Smooth muscle cell (in vitro differentiated cells): ENCODE data around the gene SDHAF2. TPM values are rescaled to one million over a fixed set of nuclear protein-coding genes. Genes with fewer than 3 reads are reported as not detected.
"Not testable (repeated sequence)": the region's sequence is repeated elsewhere in the genome, so short reads cannot be mapped to it uniquely, and the experiment has no call there.

ENCODE experiments used
- DNase-seq: peaks from one replicate; lab custom pipeline; 2025; ENCODE audit not compliant: unreplicated experiment; lab: John Stamatoyannopoulos, UW
- H2AFZ ChIP-seq: fragments of 200-600 bp; sonication (generic); 2 replicates; pipeline ENCODE4 v1.6.0; 2016; ENCODE audit warnings: antibody characterized with exemption, low read depth, mild to moderate bottlenecking
- H3F3A ChIP-seq: fragments of 200-600 bp; sonication (generic); 2 replicates; pipeline ENCODE4 v1.6.0; 2017; ENCODE audit warnings: antibody characterized with exemption, low read depth
- H3K27ac ChIP-seq: fragments of 200-600 bp; sonication (generic); 2 replicates; pipeline ENCODE4 v1.5.1; 2016; ENCODE audit warnings: low read depth, mild to moderate bottlenecking
- H3K27me3 ChIP-seq: fragments of 200-600 bp; sonication (generic); 2 replicates; pipeline ENCODE4 v1.6.1; 2016; ENCODE audit warnings: low read depth, mild to moderate bottlenecking
- H3K36me3 ChIP-seq: fragments of 200-600 bp; sonication (generic); 2 replicates; pipeline ENCODE4 v1.5.1; 2016; ENCODE audit warnings: low read depth
- H3K4me1 ChIP-seq: fragments of 200-600 bp; sonication (generic); 2 replicates; pipeline ENCODE4 v1.5.1; 2016; ENCODE audit warnings: low read depth
- H3K4me2 ChIP-seq: fragments of 200-600 bp; sonication (generic); 2 replicates; pipeline ENCODE4 v1.6.0; 2016; ENCODE audit warnings: mild to moderate bottlenecking
- H3K4me3 ChIP-seq: fragments of 200-600 bp; sonication (generic); 2 replicates; pipeline ENCODE4 v1.5.1; 2016; ENCODE audit warnings: mild to moderate bottlenecking
- H3K79me2 ChIP-seq: fragments of 200-600 bp; sonication (generic); 2 replicates; pipeline ENCODE4 v1.6.0; 2016; ENCODE audit warnings: low read depth, mild to moderate bottlenecking
- H3K9ac ChIP-seq: fragments of 200-600 bp; sonication (generic); 2 replicates; pipeline ENCODE4 v1.6.0; 2016; ENCODE audit warnings: low read depth
- H3K9me3 ChIP-seq: fragments of 200-600 bp; sonication (generic); replicated peaks from 2 replicates; pipeline ENCODE4 v1.5.1; 2016; ENCODE audit warnings: low read depth
- H4K20me1 ChIP-seq: fragments of 200-600 bp; sonication (generic); 2 replicates; pipeline ENCODE4 v1.6.0; 2016; ENCODE audit warnings: low read depth
- WGBS: methylation state at CpG from one replicate; pipeline ENCODE4 v1.1.7; 2016; ENCODE audit warnings: low lambda C conversion rate; 5-methylcytosine and 5-hydroxymethylcytosine counted together
- polyA plus RNA-seq: library from polyadenylated mRNA; unstranded; fragments of >200 nt; fragmentation: Nextera tagmentation; extraction: Ambion mirVana; gene quantifications from 2 replicates; pipeline ENCODE4 v1.2.1, GENCODE V29; 2016
- total RNA-seq: library from RNA; depleted of rRNA; stranded (reverse); fragments of >200 nt; gene quantifications from 2 replicates; pipeline ENCODE4 v1.2.3, GENCODE V29; 2014
- TF ChIP-seq, protein P1 (sequence below): fragments of 200-600 bp; sonication (generic); IDR thresholded peaks from 2 replicates; pipeline ENCODE4 v1.5.1; 2017; ENCODE audit warnings: borderline replicate concordance, mild to moderate bottlenecking, antibody characterized with exemption; ENCODE audit not compliant: insufficient read depth, poor library complexity, severe bottlenecking

The SDHAF2 gene
- total RNA-seq (23.2 and 25.0 TPM in 2 replicates), polyA plus RNA-seq (47.1 and 56.3 TPM in 2 replicates)

DNA sequence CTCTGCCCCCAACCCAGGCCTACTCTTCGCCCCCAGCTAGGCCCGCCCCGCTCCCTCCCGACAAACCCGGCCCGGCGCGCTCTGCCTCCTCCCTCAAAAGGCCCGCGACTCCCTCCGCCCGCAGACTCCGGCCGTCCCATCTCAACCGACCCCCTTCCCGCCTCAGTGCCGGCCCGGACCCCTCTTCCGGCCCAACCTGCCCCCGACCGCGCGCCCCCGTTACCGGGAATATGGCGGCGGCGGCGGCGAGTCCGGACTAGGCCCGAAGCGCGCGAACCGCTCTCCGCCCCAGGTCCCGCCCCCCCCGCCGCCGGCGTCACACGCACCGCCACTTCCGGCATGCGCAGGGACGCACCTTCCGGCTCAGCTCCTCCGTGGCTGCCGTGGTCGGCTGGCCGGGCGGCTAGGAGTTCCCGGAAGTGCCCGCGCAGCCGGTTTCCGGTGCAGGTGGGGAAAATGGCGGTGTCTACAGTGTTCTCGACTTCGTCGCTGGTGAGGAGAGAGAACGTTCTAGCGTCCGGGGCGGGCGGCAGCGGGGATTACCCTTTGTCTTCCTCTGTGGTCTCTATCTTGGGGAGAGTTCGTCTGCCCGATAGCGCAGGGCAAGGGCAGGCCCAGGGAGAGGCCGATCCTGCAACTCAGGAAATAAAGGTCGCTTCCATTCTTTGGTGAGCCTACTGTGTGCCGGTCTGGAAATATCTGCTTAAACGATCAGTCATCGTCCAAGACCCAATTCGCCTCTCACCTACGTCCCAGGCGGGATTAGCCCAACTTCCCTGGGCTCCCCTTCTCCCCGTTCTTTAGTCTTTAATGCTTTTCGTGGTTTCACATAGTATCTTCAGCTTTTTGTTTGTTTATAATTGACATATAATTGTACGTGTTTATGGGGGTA lies at the start of gene SDHAF2, which contains the start of gene CPSF7:
SDHAF2 (plus strand) TSS at position 434 of the 892 bp plus-strand sequence; CDS start at position 457, 23 bp downstream.
CPSF7 (minus strand) TSS at position 285 of the 892 bp plus-strand sequence. CDS start 740 bp downstream, outside the sequence.
- WGBS: 1% methylated on average over 45 of the region's 82 CpGs
- DNase-seq: peak; percentile 92

DNA sequence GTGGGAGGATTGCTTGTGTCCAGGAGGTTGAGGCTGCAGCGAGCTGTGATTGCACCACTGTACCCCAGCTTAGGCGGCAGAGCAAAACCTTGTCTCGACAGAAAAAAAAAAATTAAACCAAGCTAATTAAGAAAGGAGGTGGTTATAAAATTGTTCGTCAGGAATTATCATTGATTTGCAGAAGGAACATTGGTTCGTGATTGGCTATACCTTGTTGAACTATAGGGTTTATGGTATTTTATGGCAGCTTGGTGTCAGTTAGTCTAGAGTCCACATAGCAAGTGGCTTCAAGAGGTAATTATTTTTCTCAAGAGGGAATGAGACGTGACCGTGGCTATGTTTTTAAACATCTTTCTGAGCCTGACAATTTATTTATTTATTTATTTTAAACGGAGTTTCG lies 49.0 kb upstream of the SDHAF2 start:
- H2AFZ ChIP-seq: no peak overlapping the region
- H3K27me3 ChIP-seq: no peaks in the 10 kb centered on the region
- peaks cover 9% of the 10 kb centered on the region for H3K4me1 ChIP-seq
- no peaks in the 10 kb centered on the region for H3K36me3 ChIP-seq
- H3K9me3 ChIP-seq: no peaks in the 10 kb centered on the region
- 96% methylated on average over 9 of the region's 9 CpGs for WGBS
- H4K20me1 ChIP-seq: no peaks in the 10 kb centered on the region
- H3K79me2 ChIP-seq: no peaks in the 10 kb centered on the region
- no peak overlapping the region for H3K27ac ChIP-seq
- DNase-seq: no peak
- TF ChIP-seq, protein P1, sequence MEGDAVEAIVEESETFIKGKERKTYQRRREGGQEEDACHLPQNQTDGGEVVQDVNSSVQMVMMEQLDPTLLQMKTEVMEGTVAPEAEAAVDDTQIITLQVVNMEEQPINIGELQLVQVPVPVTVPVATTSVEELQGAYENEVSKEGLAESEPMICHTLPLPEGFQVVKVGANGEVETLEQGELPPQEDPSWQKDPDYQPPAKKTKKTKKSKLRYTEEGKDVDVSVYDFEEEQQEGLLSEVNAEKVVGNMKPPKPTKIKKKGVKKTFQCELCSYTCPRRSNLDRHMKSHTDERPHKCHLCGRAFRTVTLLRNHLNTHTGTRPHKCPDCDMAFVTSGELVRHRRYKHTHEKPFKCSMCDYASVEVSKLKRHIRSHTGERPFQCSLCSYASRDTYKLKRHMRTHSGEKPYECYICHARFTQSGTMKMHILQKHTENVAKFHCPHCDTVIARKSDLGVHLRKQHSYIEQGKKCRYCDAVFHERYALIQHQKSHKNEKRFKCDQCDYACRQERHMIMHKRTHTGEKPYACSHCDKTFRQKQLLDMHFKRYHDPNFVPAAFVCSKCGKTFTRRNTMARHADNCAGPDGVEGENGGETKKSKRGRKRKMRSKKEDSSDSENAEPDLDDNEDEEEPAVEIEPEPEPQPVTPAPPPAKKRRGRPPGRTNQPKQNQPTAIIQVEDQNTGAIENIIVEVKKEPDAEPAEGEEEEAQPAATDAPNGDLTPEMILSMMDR: no peak
- H3K9ac ChIP-seq: no peak overlapping the region
- peaks cover 21% of the 10 kb centered on the region for H3F3A ChIP-seq
- no peak overlapping the region for H3K4me2 ChIP-seq
- H3K4me3 ChIP-seq: no peak overlapping the region

More for the DNA sequence above, at the start of gene SDHAF2, which contains the start of gene CPSF7:
- Histone ChIP-seq H3K4me2 (peak within 1 kb of the TSS; percentile 90), H4K20me1 (peaks cover 29% of the 10 kb centered on the region), H3K4me1 (peaks cover 17% of the 10 kb centered on the region), H3F3A (no peaks in the 10 kb centered on the region), H3K9ac (peak within 1 kb of the TSS; percentile 100), H3K4me3 (peak within 1 kb of the TSS; percentile 82), H3K79me2 (peaks cover 87% of the 10 kb centered on the region), H3K36me3 (peaks cover 17% of the 10 kb centered on the region), H3K27ac (peak within 1 kb of the TSS; percentile 100), H2AFZ (peak within 1 kb of the TSS; percentile 81), H3K9me3 (no peaks in the 10 kb centered on the region), H3K27me3 (no peaks in the 10 kb centered on the region)
- TF ChIP-seq, protein P1: no peak

DNA sequence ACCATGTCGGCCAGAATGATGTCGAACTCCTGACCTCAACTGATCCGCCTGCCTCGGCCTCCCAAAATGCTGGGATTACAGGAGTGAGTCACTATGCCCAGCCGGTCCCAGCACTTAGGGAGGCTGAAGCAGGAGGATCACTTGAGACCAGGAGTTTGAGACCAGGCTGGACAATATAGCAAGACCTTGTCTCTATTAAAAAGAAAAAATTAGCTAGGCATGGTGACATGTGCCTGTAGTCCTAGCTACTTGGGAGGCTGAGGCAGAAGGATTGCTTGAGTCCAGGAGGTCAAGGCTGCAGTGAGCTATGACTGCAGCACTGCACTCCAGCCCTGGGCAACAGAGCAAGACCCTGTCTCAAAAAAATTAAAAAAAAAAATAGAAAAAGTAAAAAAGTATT lies 46.1 kb upstream of the SDHAF2 start:
- H3F3A ChIP-seq, H3K4me1 ChIP-seq, H3K9me3 ChIP-seq, H2AFZ ChIP-seq, H3K79me2 ChIP-seq, H3K4me3 ChIP-seq, H3K27ac ChIP-seq, DNase-seq, H4K20me1 ChIP-seq, H3K36me3 ChIP-seq, H3K9ac ChIP-seq, H3K27me3 ChIP-seq, H3K4me2 ChIP-seq: not testable (repeated sequence)
- WGBS: 85% methylated on average over 5 of the region's 5 CpGs
